Esophagus squamous epithelium (tissue), 5 donors: ENCODE measurements around the gene TMEM131L. TPM values are rescaled to one million over a fixed set of nuclear protein-coding genes. Genes with fewer than 3 reads are reported as not detected.
A peak's percentile ranks its signal among the peaks of the same experiment; 100 is the strongest.

Source experiments
- DNase-seq: peaks from one replicate; lab custom pipeline; 2025; lab: John Stamatoyannopoulos, UW
- H3K27ac ChIP-seq, 4 donors: fragments of 200-600 bp; sonication (generic); one replicate each; pipeline ENCODE4 v1.5.1; 2016 to 2019; ENCODE audit warnings: mild to moderate bottlenecking in 1 of 4
- H3K27me3 ChIP-seq, 4 donors: fragments of 200-600 bp; sonication (generic); 1 replicate in 3 of 4; 2 replicates in 1 of 4; pipeline versions ENCODE4 v1.5.1 to v1.6.0; 2017 to 2021; ENCODE audit warnings: antibody characterized with exemption in 1 of 4
- H3K36me3 ChIP-seq, 3 donors: fragments of 200-600 bp; sonication (generic); one replicate each; pipeline ENCODE4 v1.5.1; 2016 to 2019
- H3K4me1 ChIP-seq, 3 donors: fragments of 200-600 bp; sonication (generic); one replicate each; pipeline ENCODE4 v1.5.1; 2017 to 2019
- H3K4me3 ChIP-seq, 4 donors: fragments of 200-600 bp; sonication (generic); 1 replicate in 3 of 4; 2 replicates in 1 of 4; pipeline ENCODE4 v1.5.1; 2016 to 2019; ENCODE audit warnings: mild to moderate bottlenecking in 2 of 4, moderate library complexity in 1 of 4
- H3K9me3 ChIP-seq, 3 donors: fragments of 200-600 bp; sonication (generic); one replicate each; pipeline ENCODE4 v1.5.1; 2016 to 2019
- CTCF ChIP-seq, 6 experiments: fragments of 450-650 bp in 4 of 6; fragments of 200-600 bp in 2 of 6; sonication (generic) in 2 of 6; IDR thresholded peaks; one replicate each; pipeline ENCODE4 v1.5.1; 2016 to 2019; ENCODE audit warnings: antibody characterized with exemption in 6 of 6, mild to moderate bottlenecking in 4 of 6, moderate library complexity in 4 of 6
- POLR2A ChIP-seq, 4 donors: fragments of 450-650 bp; IDR thresholded peaks; one replicate each; pipeline ENCODE4 v1.6.1; 2017; ENCODE audit warnings: antibody characterized with exemption in 4 of 4, mild to moderate bottlenecking in 4 of 4, moderate library complexity in 3 of 4
- WGBS, 2 donors: methylation state at CpG; one replicate each; pipeline ENCODE4 v1.1.5; 2018; 5-methylcytosine and 5-hydroxymethylcytosine counted together
- intact Hi-C: fragments of 100-400 bp; cut with DNase I; formaldehyde crosslinking; loops from one replicate; pipeline ENCODE4 v1.15.0; 2022
- total RNA-seq, 4 donors: library from RNA; depleted of rRNA; stranded (reverse); fragments of >200 nt; gene quantifications; one replicate each; pipeline ENCODE4 v1.1.0, GENCODE V29; 2016
- donor health status: DM: yes; HTN: yes; CAD: no.

The TMEM131L gene
- total RNA-seq, 4 donors from 2014 or later: 9.2 to 14.7 (median 12.4) TPM

GRCh38 chr4:153427363-153428071, 38.6 kb upstream of the TMEM131L start:
- 92 to 98% methylated on average over 4 of the region's 4 CpGs for WGBS, 2 donors
- TF ChIP-seq CTCF (IDR thresholded peaks at IDR 0.05) (no peak), POLR2A (IDR thresholded peaks at IDR 0.05) (no peak)
- Histone ChIP-seq H3K27ac (peak overlapping the region in 2 of 4 donors; percentile 6 to 51), H3K9me3 (no peaks in the 10 kb centered on the region), H3K27me3 (no peaks in the 10 kb centered on the region), H3K36me3 (no peaks in the 10 kb centered on the region), H3K4me1 (peaks cover 0 to 8% (median 0%) of the 10 kb centered on the region in 3 donors), H3K4me3 (no peak overlapping the region)
- DNase-seq: no peak
- intact Hi-C loops: no loop called here

GRCh38 chr4:153428941-153429475, 37.2 kb upstream of the TMEM131L start:
- Histone ChIP-seq H3K4me3 (no peak overlapping the region), H3K36me3 (no peaks in the 10 kb centered on the region), H3K9me3 (no peaks in the 10 kb centered on the region), H3K4me1 (peaks cover 0 to 23% (median 6%) of the 10 kb centered on the region in 3 donors), H3K27me3 (no peaks in the 10 kb centered on the region), H3K27ac (peak overlapping the region in 3 of 4 donors; percentile 25 to 56 (median 51))
- DNase-seq: no peak
- intact Hi-C loops: no loop called here
- no peak for TF ChIP-seq CTCF (IDR thresholded peaks at IDR 0.05)
- TF ChIP-seq POLR2A (IDR thresholded peaks at IDR 0.05): no peak
- WGBS, 2 donors: 59 to 73% methylated on average over 3 of the region's 3 CpGs

- TF ChIP-seq POLR2A (IDR thresholded peaks at IDR 0.05) (no peak), CTCF (IDR thresholded peaks at IDR 0.05) (peak; percentile 59 to 90 (median 78))
- no peaks in the 10 kb centered on the region for H3K9me3 ChIP-seq
- peak overlapping the region in 2 of 4 donors; percentile 15 to 29 for H3K4me3 ChIP-seq
- WGBS, 2 donors: 37 to 51% methylated on average over 12 of the region's 12 CpGs
- no peaks in the 10 kb centered on the region for H3K27me3 ChIP-seq
- no peaks in the 10 kb centered on the region for H3K36me3 ChIP-seq
- intact Hi-C loops: loop anchor here (5.0 to 10.0 kb wide), 2 partner anchors 88 to 139 kb away; partner anchors contain the start of gene MND1
- DNase-seq: peak; percentile 13
- peaks cover 0 to 16% (median 6%) of the 10 kb centered on the region in 3 donors for H3K4me1 ChIP-seq
- peak overlapping the region in 2 of 4 donors; percentile 9 to 42 for H3K27ac ChIP-seq
Observed at GRCh38 chr4:153432965-153433753, 33.0 kb upstream of the TMEM131L start.

- Histone ChIP-seq H3K27me3 (no peaks in the 10 kb centered on the region), H3K4me1 (peaks cover 0 to 15% (median 6%) of the 10 kb centered on the region in 3 donors), H3K4me3 (peak overlapping the region in 1 of 4 donors; percentile 29), H3K36me3 (no peaks in the 10 kb centered on the region), H3K27ac (peak overlapping the region in 2 of 4 donors; percentile 9 to 42), H3K9me3 (no peaks in the 10 kb centered on the region)
- intact Hi-C loops: loop anchor here (5.0 to 10.0 kb wide), 2 partner anchors 89 to 139 kb away; partner anchors contain the start of gene MND1
- 49 to 61% methylated on average over 3 of the region's 3 CpGs for WGBS, 2 donors
- DNase-seq: no peak
- TF ChIP-seq CTCF (IDR thresholded peaks at IDR 0.05): no peak
- no peak for TF ChIP-seq POLR2A (IDR thresholded peaks at IDR 0.05)
Observed at GRCh38 chr4:153433754-153434105, 32.4 kb upstream of the TMEM131L start.
